Esophagus squamous epithelium (tissue), 4 donors: ENCODE results near the gene NIPA2.

Experiments used
- CTCF ChIP-seq, 6 experiments: fragments of 450-650 bp in 4 of 6; fragments of 200-600 bp in 2 of 6; sonication (generic) in 2 of 6; IDR thresholded peaks; one replicate each; pipeline ENCODE4 v1.5.1; 2016 to 2019; ENCODE audit warnings: antibody characterized with exemption in 6 of 6, mild to moderate bottlenecking in 4 of 6, moderate library complexity in 4 of 6
- POLR2A ChIP-seq, 4 donors: fragments of 450-650 bp; IDR thresholded peaks; one replicate each; pipeline ENCODE4 v1.6.1; 2017; ENCODE audit warnings: antibody characterized with exemption in 4 of 4, mild to moderate bottlenecking in 4 of 4, moderate library complexity in 3 of 4

DNA sequence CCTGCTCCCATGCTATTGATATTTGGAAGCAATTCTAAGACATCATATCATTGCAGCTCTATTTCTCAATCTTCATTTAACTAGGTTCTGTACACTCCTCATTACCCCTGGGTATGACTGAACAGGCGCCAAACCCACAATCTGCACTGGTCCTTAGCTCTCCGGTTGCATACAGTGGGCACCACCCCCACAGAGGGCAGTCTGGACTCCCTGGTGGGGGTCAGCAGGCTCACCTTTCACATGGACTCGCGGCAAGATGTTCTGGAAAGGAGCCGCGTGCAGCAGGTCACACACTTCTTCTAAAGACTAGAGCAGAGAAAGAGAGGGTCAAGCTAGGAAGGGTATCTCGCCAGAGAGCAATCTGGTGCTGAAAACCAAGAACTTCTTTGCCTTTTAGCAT is 36.5 kb downstream of the NIPA2 start:
- no peak for TF ChIP-seq CTCF (IDR thresholded peaks at IDR 0.05)
- TF ChIP-seq POLR2A (IDR thresholded peaks at IDR 0.05) = no peak
